VCaP (cell line): ENCODE results near the gene TEDC2.
A peak's percentile ranks its signal among the peaks of the same experiment; 100 is the strongest.

Experiments
- H3K27ac ChIP-seq: fragments of 450-650 bp; 2 replicates; pipeline ENCODE4 v1.5.1; 2017
- CTCF ChIP-seq: fragments of 450-650 bp; conservative IDR thresholded peaks from 2 replicates; pipeline ENCODE4 v1.5.1; 2017; ENCODE audit warnings: mild to moderate bottlenecking, moderate library complexity

The TEDC2 gene

GRCh38 chr16:2459647-2460390, at the start of gene TEDC2:
TSS of gene TEDC2 (plus strand) at chr16:2460109. CDS start at chr16:2460145, 36 bp downstream.
- peak within 1 kb of the TSS; percentile 72 for H3K27ac ChIP-seq
- no peak for TF ChIP-seq CTCF

GRCh38 chr16:2415085-2415484, 44.8 kb upstream of the TEDC2 start:
- TF ChIP-seq CTCF: no peak
- no peak overlapping the region for H3K27ac ChIP-seq

GRCh38 chr16:2420035-2420434, 39.9 kb upstream of the TEDC2 start:
- no peak overlapping the region for H3K27ac ChIP-seq
- no peak for TF ChIP-seq CTCF

- TF ChIP-seq CTCF: no peak
Observed at GRCh38 chr16:2422123-2422867, 37.6 kb upstream of the TEDC2 start.

GRCh38 chr16:2424061-2425007, 35.6 kb upstream of the TEDC2 start:
- TF ChIP-seq CTCF: no peak
- H3K27ac ChIP-seq: no peak overlapping the region

More at GRCh38 chr16:2422123-2422867, 37.6 kb upstream of the TEDC2 start:
- no peak overlapping the region for H3K27ac ChIP-seq

GRCh38 chr16:2425008-2425518, 34.8 kb upstream of the TEDC2 start:
- no peak for TF ChIP-seq CTCF
- no peak overlapping the region for H3K27ac ChIP-seq
